Fibroblast of the conjunctiva (primary cell): ENCODE measurements around the gene UGT8.
"Not testable (repeated sequence)": the region's sequence is repeated elsewhere in the genome, so short reads cannot be mapped to it uniquely, and the experiment has no call there.

Experiments used
- DNase-seq: peaks from one replicate; pipeline ENCODE4 v3.0.0-alpha.2; 2010; ENCODE audit warnings: low read depth

The UGT8 gene

GRCh38 chr4:114598191-114599121, at the start of gene UGT8:
TSS of gene UGT8 (plus strand) at chr4:114598807. CDS start at chr4:114622881, 24,074 bp downstream.
- no peak for DNase-seq

GRCh38 chr4:114549638-114550037, 49.0 kb upstream of the UGT8 start:
- DNase-seq: no peak

GRCh38 chr4:114558446-114559020, 40.1 kb upstream of the UGT8 start:
- DNase-seq: no peak

GRCh38 chr4:114561590-114561989, 37.0 kb upstream of the UGT8 start:
- DNase-seq: no peak

- DNase-seq: no peak
These were observed 36.3 kb upstream of the UGT8 start for GRCh38 chr4:114562176-114562904.

GRCh38 chr4:114563536-114564315, 34.9 kb upstream of the UGT8 start:
- DNase-seq: no peak

- no peak for DNase-seq
These were observed 21.2 kb upstream of the UGT8 start for GRCh38 chr4:114577386-114577785.

- no peak for DNase-seq
These were observed 16.0 kb upstream of the UGT8 start for GRCh38 chr4:114582621-114583020.

GRCh38 chr4:114588305-114588704, 10.3 kb upstream of the UGT8 start:
- DNase-seq: no peak

- DNase-seq: not testable (repeated sequence)
These were observed 8.2 kb upstream of the UGT8 start for GRCh38 chr4:114590360-114590759.

- no peak for DNase-seq
These were observed 5.1 kb upstream of the UGT8 start for GRCh38 chr4:114593526-114593925.

GRCh38 chr4:114595207-114595606, 3.4 kb upstream of the UGT8 start:
- no peak for DNase-seq

- DNase-seq: no peak
These were observed 2.7 kb upstream of the UGT8 start for GRCh38 chr4:114595921-114596320.

- no peak for DNase-seq
These were observed 1.0 kb upstream of the UGT8 start for GRCh38 chr4:114597410-114598115.

GRCh38 chr4:114599231-114599902, 760 bp downstream of the UGT8 start:
- no peak for DNase-seq

- DNase-seq: no peak
These were observed 1.4 kb downstream of the UGT8 start for GRCh38 chr4:114599903-114600552.

- no peak for DNase-seq
These were observed 2.1 kb downstream of the UGT8 start for GRCh38 chr4:114600672-114601071.

- no peak for DNase-seq
These were observed 2.9 kb downstream of the UGT8 start for GRCh38 chr4:114601304-114602052.

- no peak for DNase-seq
These were observed 4.9 kb downstream of the UGT8 start for GRCh38 chr4:114603497-114603896.
